ENCODE measurements around the gene COPZ1.

The COPZ1 gene

GRCh38 chr12:54394281-54394719 is 69.4 kb downstream of the COPZ1 start:
- peak; percentile 69 for DNase-seq (ENCODE audit: low spot score)

- no peak for DNase-seq (ENCODE audit: low spot score)
These were observed 70.1 kb downstream of the COPZ1 start for GRCh38 chr12:54394986-54395385.

DNA sequence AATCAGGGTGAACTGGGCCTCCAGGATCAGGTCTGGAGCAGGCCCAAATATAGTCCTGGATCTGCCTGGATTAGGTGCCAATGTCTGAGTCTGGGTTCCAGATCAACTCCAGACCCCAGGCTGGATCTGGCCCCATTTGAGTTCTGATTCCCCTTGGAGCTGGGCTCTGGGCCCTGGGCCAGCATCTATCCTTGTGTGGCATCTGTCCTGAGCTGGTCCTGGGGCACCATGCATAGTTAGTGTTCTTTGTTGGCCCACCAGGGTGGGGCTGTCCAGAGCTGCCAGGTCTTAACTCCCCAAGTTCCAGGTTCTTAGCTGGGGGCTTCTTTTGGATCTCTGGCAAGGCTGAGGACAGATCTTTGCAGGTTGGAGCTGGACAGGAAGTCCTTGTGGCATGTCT is 70.6 kb downstream of the COPZ1 start:
- DNase-seq (ENCODE audit: low spot score): no peak

GRCh38 chr12:54397157-54397556 is 72.2 kb downstream of the COPZ1 start:
- no peak for DNase-seq (ENCODE audit: low spot score)

DNA sequence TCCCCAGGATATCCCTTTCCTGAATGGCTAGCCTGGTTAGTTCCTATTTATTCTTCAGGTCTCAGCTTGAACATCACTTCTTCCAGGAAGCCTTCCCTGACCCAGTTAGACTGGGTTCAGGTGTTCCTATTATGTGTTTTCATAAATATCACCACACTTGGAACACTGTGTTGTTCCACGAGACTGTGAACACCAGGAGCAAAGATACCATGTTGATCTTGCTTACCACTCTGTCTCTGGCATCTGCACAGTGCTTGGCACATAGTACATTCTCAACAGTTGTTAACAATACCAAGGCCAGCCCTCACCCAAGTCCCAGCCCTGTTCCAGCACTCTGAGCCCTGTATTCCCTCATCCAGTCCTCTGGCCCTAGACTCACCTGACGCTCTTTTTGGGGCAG is 73.3 kb downstream of the COPZ1 start:
- DNase-seq (ENCODE audit: low spot score): no peak

DNA sequence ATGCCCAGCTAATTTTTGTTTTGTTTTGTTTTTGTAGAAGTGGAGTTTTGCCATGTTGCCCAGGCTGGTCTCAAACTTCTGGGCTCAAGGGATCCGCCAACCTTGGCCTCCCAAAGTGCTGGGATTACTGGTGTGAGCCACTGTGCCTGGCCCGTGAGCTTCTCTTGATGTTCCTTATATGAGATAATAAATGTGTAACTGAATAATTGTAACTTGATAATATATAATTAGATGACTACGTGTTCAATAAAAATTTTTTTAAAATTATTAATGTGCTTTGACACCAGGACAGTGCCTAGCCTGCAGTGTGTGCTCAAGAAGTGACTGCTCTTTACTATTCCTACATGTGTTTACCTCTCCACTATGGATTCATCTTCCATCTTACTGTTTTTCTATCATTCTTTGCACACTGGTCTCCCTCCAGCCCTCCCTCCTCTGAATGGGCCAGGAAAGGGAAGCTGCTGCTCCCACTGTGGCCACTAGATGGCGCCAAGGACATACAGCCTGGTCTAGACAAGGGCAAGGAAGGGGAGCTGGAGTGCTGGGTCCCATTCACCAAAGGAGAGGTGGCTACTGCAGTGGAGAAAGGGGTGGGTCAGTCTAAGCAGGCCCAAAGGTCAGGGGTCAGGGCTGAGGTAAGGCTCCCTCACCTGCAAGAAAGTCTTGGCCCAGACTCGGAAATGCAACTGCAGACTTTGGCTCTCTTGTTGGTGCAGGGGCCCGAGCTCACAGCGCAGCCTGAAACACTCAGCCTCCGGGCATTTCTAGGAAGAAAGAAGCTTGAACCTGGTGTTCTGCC is 74.3 kb downstream of the COPZ1 start:
- DNase-seq (ENCODE audit: low spot score): peak; percentile 83

DNA sequence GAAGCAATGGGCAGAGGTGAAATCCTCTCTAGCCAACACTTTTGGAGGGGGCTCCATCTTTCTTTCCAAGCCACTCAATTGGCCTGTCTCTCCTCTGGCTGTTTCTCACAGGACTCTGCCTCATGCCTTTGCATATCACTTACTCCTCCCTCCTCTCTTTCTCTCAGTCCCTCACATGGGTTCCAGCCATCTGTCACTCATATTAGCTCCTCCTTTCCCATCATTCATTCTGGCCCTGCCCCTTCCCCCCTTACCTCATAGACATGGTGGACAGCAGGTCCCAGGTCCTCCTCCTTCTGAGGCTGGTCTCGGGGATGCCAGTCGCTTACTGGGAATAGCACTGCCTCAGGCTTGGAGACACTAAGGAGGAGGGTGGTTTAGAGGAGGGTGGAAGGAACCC is 76.2 kb downstream of the COPZ1 start:
- no peak for DNase-seq (ENCODE audit: low spot score)

Data from hematopoietic multipotent progenitor cell treated with erythropoietin and hydrocortisone succinate and interleukin-3 and kit ligand, for 17 days (in vitro differentiated cells).